Measurements from ENCODE around the gene THNSL1. TPM values are rescaled to one million over a fixed set of nuclear protein-coding genes. Genes with fewer than 3 reads are reported as not detected.

THNSL1 gene
- total and polyA plus RNA-seq, 2 donors: 3.5 to 4.1 TPM

GRCh38 chr10:24979685-24980084 lies 36.7 kb upstream of the THNSL1 start:
- Histone ChIP-seq H3K27ac (ENCODE audit: low read depth in 1 of 2, low read length in 1 of 2) (no peak overlapping the region), H3K4me1 (ENCODE audit: control insufficient read depth in 2 of 2, insufficient read depth in 2 of 2, low read length in 2 of 2) (no peaks in the 10 kb centered on the region), H3K27me3 (ENCODE audit: control insufficient read depth in 2 of 2, insufficient read depth in 1 of 2, low read length in 1 of 2) (no peaks in the 10 kb centered on the region), H3K36me3 (ENCODE audit: control insufficient read depth in 2 of 2, insufficient read depth in 2 of 2, low read length in 1 of 2) (no peaks in the 10 kb centered on the region), H3K4me3 (ENCODE audit: low read length in 2 of 2) (no peak overlapping the region), H3K9me3 (ENCODE audit: control insufficient read depth in 2 of 2, insufficient read depth in 1 of 2, low read length in 1 of 2) (no peaks in the 10 kb centered on the region)
- DNase-seq (ENCODE audit: low read depth in 6 of 9, low spot score in 9 of 9): no peak
- WGBS: 98% methylated on average over 4 of the region's 4 CpGs

- no peaks in the 10 kb centered on the region for H3K9me3 ChIP-seq (ENCODE audit: control insufficient read depth in 2 of 2, insufficient read depth in 1 of 2, low read length in 1 of 2)
- H3K4me1 ChIP-seq (ENCODE audit: control insufficient read depth in 2 of 2, insufficient read depth in 2 of 2, low read length in 2 of 2): no peaks in the 10 kb centered on the region
- DNase-seq (ENCODE audit: low read depth in 6 of 9, low spot score in 9 of 9): no peak
- H3K36me3 ChIP-seq (ENCODE audit: control insufficient read depth in 2 of 2, insufficient read depth in 2 of 2, low read length in 1 of 2): no peaks in the 10 kb centered on the region
- no peak overlapping the region for H3K4me3 ChIP-seq (ENCODE audit: low read length in 2 of 2)
- no peak overlapping the region for H3K27ac ChIP-seq (ENCODE audit: low read depth in 1 of 2, low read length in 1 of 2)
- 98% methylated on average over 5 of the region's 5 CpGs for WGBS
- H3K27me3 ChIP-seq (ENCODE audit: control insufficient read depth in 2 of 2, insufficient read depth in 1 of 2, low read length in 1 of 2): no peaks in the 10 kb centered on the region
Observed at GRCh38 chr10:24981161-24981710, 35.2 kb upstream of the THNSL1 start.

GRCh38 chr10:24982319-24983112 lies 33.9 kb upstream of the THNSL1 start:
- Histone ChIP-seq H3K36me3 (ENCODE audit: control insufficient read depth in 2 of 2, insufficient read depth in 2 of 2, low read length in 1 of 2) (no peaks in the 10 kb centered on the region), H3K27me3 (ENCODE audit: control insufficient read depth in 2 of 2, insufficient read depth in 1 of 2, low read length in 1 of 2) (no peaks in the 10 kb centered on the region), H3K4me3 (ENCODE audit: low read length in 2 of 2) (no peak overlapping the region), H3K9me3 (ENCODE audit: control insufficient read depth in 2 of 2, insufficient read depth in 1 of 2, low read length in 1 of 2) (no peaks in the 10 kb centered on the region), H3K27ac (ENCODE audit: low read depth in 1 of 2, low read length in 1 of 2) (no peak overlapping the region), H3K4me1 (ENCODE audit: control insufficient read depth in 2 of 2, insufficient read depth in 2 of 2, low read length in 2 of 2) (no peaks in the 10 kb centered on the region)
- DNase-seq (ENCODE audit: low read depth in 6 of 9, low spot score in 9 of 9): peak in 3 of 9 donors; percentile 4 to 42 (median 13)
- 97% methylated on average over 1 of the region's 1 CpG for WGBS

- no peak overlapping the region for H3K4me3 ChIP-seq (ENCODE audit: low read length in 2 of 2)
- no peaks in the 10 kb centered on the region for H3K36me3 ChIP-seq (ENCODE audit: control insufficient read depth in 2 of 2, insufficient read depth in 2 of 2, low read length in 1 of 2)
- no peak for DNase-seq (ENCODE audit: low read depth in 6 of 9, low spot score in 9 of 9)
- WGBS: 98% methylated on average over 4 of the region's 4 CpGs
- no peaks in the 10 kb centered on the region for H3K27me3 ChIP-seq (ENCODE audit: control insufficient read depth in 2 of 2, insufficient read depth in 1 of 2, low read length in 1 of 2)
- H3K9me3 ChIP-seq (ENCODE audit: control insufficient read depth in 2 of 2, insufficient read depth in 1 of 2, low read length in 1 of 2): no peaks in the 10 kb centered on the region
- H3K4me1 ChIP-seq (ENCODE audit: control insufficient read depth in 2 of 2, insufficient read depth in 2 of 2, low read length in 2 of 2): no peaks in the 10 kb centered on the region
- no peak overlapping the region for H3K27ac ChIP-seq (ENCODE audit: low read depth in 1 of 2, low read length in 1 of 2)
Observed at GRCh38 chr10:24983130-24983529, 33.3 kb upstream of the THNSL1 start.

GRCh38 chr10:24983946-24984345 lies 32.5 kb upstream of the THNSL1 start:
- Histone ChIP-seq H3K9me3 (ENCODE audit: control insufficient read depth in 2 of 2, insufficient read depth in 1 of 2, low read length in 1 of 2) (no peaks in the 10 kb centered on the region), H3K27me3 (ENCODE audit: control insufficient read depth in 2 of 2, insufficient read depth in 1 of 2, low read length in 1 of 2) (no peaks in the 10 kb centered on the region), H3K27ac (ENCODE audit: low read depth in 1 of 2, low read length in 1 of 2) (no peak overlapping the region), H3K36me3 (ENCODE audit: control insufficient read depth in 2 of 2, insufficient read depth in 2 of 2, low read length in 1 of 2) (no peaks in the 10 kb centered on the region), H3K4me1 (ENCODE audit: control insufficient read depth in 2 of 2, insufficient read depth in 2 of 2, low read length in 2 of 2) (no peaks in the 10 kb centered on the region), H3K4me3 (ENCODE audit: low read length in 2 of 2) (no peak overlapping the region)
- WGBS: 96% methylated on average over 3 of the region's 3 CpGs
- no peak for DNase-seq (ENCODE audit: low read depth in 6 of 9, low spot score in 9 of 9)

- Histone ChIP-seq H3K4me3 (ENCODE audit: low read length in 2 of 2) (no peak overlapping the region), H3K4me1 (ENCODE audit: control insufficient read depth in 2 of 2, insufficient read depth in 2 of 2, low read length in 2 of 2) (peaks cover 0 to 4% of the 10 kb centered on the region in 2 donors), H3K36me3 (ENCODE audit: control insufficient read depth in 2 of 2, insufficient read depth in 2 of 2, low read length in 1 of 2) (no peaks in the 10 kb centered on the region), H3K9me3 (ENCODE audit: control insufficient read depth in 2 of 2, insufficient read depth in 1 of 2, low read length in 1 of 2) (no peaks in the 10 kb centered on the region), H3K27me3 (ENCODE audit: control insufficient read depth in 2 of 2, insufficient read depth in 1 of 2, low read length in 1 of 2) (no peaks in the 10 kb centered on the region), H3K27ac (ENCODE audit: low read depth in 1 of 2, low read length in 1 of 2) (no peak overlapping the region)
- whole genome bisulfite sequencing: 63% methylated on average over 3 of the region's 3 CpGs
- DNase-seq (ENCODE audit: low read depth in 6 of 9, low spot score in 9 of 9): no peak
Observed at GRCh38 chr10:24984906-24985305, 31.5 kb upstream of the THNSL1 start.

GRCh38 chr10:24988831-24989640 lies 27.4 kb upstream of the THNSL1 start:
- DNase-seq (ENCODE audit: low read depth in 6 of 9, low spot score in 9 of 9): no peak
- no peak overlapping the region for H3K4me3 ChIP-seq (ENCODE audit: low read length in 2 of 2)
- H3K36me3 ChIP-seq (ENCODE audit: control insufficient read depth in 2 of 2, insufficient read depth in 2 of 2, low read length in 1 of 2): no peaks in the 10 kb centered on the region
- peaks cover 0 to 4% of the 10 kb centered on the region in 2 donors for H3K4me1 ChIP-seq (ENCODE audit: control insufficient read depth in 2 of 2, insufficient read depth in 2 of 2, low read length in 2 of 2)
- no peak overlapping the region for H3K27ac ChIP-seq (ENCODE audit: low read depth in 1 of 2, low read length in 1 of 2)
- H3K9me3 ChIP-seq (ENCODE audit: control insufficient read depth in 2 of 2, insufficient read depth in 1 of 2, low read length in 1 of 2): no peaks in the 10 kb centered on the region
- H3K27me3 ChIP-seq (ENCODE audit: control insufficient read depth in 2 of 2, insufficient read depth in 1 of 2, low read length in 1 of 2): no peaks in the 10 kb centered on the region
- 51% methylated on average over 12 of the region's 12 CpGs for WGBS

- Histone ChIP-seq H3K9me3 (ENCODE audit: control insufficient read depth in 2 of 2, insufficient read depth in 1 of 2, low read length in 1 of 2) (no peaks in the 10 kb centered on the region), H3K27me3 (ENCODE audit: control insufficient read depth in 2 of 2, insufficient read depth in 1 of 2, low read length in 1 of 2) (no peaks in the 10 kb centered on the region), H3K4me1 (ENCODE audit: control insufficient read depth in 2 of 2, insufficient read depth in 2 of 2, low read length in 2 of 2) (peaks cover 0 to 4% of the 10 kb centered on the region in 2 donors), H3K27ac (ENCODE audit: low read depth in 1 of 2, low read length in 1 of 2) (no peak overlapping the region), H3K4me3 (ENCODE audit: low read length in 2 of 2) (no peak overlapping the region), H3K36me3 (ENCODE audit: control insufficient read depth in 2 of 2, insufficient read depth in 2 of 2, low read length in 1 of 2) (no peaks in the 10 kb centered on the region)
- no peak for DNase-seq (ENCODE audit: low read depth in 6 of 9, low spot score in 9 of 9)
- WGBS: 44% methylated on average over 1 of the region's 1 CpG
Observed at GRCh38 chr10:24989867-24990266, 26.5 kb upstream of the THNSL1 start.

GRCh38 chr10:24991298-24991697 lies 25.1 kb upstream of the THNSL1 start:
- Histone ChIP-seq H3K4me1 (ENCODE audit: control insufficient read depth in 2 of 2, insufficient read depth in 2 of 2, low read length in 2 of 2) (peaks cover 0 to 4% of the 10 kb centered on the region in 2 donors), H3K27ac (ENCODE audit: low read depth in 1 of 2, low read length in 1 of 2) (no peak overlapping the region), H3K4me3 (ENCODE audit: low read length in 2 of 2) (no peak overlapping the region), H3K9me3 (ENCODE audit: control insufficient read depth in 2 of 2, insufficient read depth in 1 of 2, low read length in 1 of 2) (no peaks in the 10 kb centered on the region), H3K27me3 (ENCODE audit: control insufficient read depth in 2 of 2, insufficient read depth in 1 of 2, low read length in 1 of 2) (no peaks in the 10 kb centered on the region), H3K36me3 (ENCODE audit: control insufficient read depth in 2 of 2, insufficient read depth in 2 of 2, low read length in 1 of 2) (no peaks in the 10 kb centered on the region)
- WGBS: 96% methylated on average over 13 of the region's 13 CpGs
- no peak for DNase-seq (ENCODE audit: low read depth in 6 of 9, low spot score in 9 of 9)

All from thymus (tissue), 11 donors.